ENCODE measurements around the gene ZNF516.

Gene ZNF516

DNA sequence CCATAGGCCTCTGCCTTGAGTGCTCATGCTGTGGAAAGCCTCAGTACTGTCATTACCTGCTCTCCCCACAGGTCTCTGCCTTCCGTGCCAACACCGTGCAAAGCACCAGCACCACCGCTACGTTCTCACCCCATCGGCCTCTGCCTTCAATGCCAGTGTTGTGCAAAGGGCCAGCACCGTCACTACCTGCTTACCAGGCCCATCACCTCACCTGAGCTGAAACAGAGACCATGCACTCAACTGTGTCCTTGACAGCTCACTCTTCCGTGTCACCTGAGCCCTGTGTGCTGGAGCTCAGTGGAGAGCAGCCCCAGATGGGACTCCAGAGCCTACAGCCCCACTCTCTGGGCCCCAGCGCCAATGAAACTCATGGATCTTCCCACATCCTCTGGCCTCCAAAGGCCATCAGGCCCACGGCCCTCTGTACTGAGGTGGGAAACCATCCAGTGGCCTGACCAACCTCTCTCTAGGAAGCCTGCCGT is 62.7 kb downstream of the ZNF516 start:
- no peak for DNase-seq
- in situ Hi-C loops (cut with MboI; ENCODE audit: low pct_unique_long_range_greater_than_20kb, low sequenced_read_pairs): no loop called here

DNA sequence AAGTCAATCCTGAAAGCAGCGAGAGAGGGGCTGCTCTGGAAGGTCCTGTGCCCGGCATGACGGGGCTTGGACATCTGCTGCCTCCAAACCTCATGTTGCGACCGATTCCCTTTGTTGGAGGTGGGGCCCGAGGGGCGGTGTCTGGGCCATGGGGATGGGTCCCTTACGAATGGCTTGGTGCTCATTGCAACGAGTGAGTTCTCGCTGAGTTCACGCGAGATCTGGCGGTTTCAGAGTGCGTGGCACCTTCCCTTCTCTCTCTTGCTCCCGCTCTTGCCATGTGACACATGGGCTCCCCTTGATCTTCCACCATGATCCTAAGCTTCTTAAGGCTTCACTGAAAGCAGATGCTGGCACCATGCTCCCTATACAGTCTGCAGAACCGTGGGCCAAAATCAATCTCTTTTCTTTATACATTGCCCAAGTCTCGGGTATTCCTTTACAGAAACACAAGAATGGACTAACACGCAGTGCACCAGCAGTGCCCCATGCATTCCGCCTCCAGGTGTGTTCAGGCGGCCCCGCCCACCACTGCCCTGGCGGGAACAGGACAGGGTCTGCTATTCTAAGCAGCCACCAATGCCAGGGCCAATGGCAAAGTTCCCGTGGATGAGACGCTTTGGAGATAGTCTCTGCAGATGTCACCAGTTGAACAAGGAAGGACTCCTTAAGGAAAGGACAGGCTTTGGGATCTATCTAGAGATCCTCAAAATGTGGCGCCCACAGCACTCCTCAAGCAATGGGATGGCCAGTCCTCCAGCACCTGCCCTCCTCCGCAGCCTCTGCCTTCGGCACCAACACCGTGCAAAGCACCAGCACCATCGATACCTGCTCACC is 63.4 kb downstream of the ZNF516 start:
- DNase-seq: no peak
- in situ Hi-C loops (cut with MboI; ENCODE audit: low pct_unique_long_range_greater_than_20kb, low sequenced_read_pairs): no loop called here

DNA sequence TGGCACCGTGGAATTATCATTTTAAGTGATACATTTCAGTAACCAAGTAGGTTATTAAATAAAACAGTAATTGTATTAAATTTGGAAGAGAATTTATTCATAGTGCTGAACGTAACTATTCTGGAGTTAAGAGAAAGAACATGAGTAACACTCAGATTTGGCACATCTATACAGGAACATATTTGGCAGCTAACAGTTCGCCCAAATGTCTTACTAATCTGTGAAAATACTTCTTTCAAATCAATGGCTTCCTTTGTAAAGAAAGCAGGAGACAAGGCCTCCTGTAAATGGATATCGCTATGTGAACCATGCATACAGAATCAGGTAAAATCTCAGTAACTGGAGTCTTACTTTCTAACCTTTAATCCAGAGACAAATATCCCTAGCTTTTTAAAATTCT is 64.4 kb downstream of the ZNF516 start:
- in situ Hi-C loops (cut with MboI; ENCODE audit: low pct_unique_long_range_greater_than_20kb, low sequenced_read_pairs): no loop called here
- no peak for DNase-seq

DNA sequence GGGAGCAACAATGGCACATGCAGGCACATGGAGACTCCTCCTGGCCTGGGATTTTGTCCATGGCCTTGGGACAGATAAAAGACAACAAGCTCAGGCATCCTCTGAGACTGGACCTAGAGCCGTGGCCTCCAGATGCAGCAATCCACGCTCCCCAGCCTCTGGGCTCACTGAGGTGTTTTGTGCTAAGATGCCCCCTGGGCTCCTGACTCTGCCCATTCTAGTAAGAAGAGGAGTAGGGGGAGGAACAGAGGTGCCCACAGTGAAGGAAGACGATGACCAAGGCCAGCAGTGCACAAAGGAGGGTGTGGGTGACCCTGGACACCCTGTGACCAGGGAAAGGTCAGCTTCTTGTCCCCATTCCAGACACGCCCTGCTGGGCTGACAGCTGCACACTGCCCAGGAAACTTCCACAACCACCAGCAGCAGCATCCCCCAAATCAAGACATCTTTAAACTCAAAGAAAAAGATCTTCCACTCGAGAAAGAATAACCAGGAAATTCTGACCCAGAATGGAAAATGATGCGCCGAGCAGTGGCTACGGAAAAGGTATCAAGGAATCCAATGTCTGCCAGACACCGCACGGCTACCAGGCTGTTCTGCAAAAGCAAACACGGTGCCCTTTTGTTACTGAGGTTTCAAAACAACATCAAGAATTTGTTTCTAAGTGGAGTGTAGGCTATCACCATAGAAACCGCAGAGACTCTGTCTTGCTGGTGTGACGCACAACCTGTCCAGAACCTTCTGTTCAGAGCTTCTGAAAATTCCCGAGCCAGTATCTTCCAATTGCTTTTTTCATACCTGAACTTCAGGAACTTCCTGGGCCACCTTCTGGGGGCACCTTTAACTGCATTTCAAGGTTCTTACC is 65.5 kb downstream of the ZNF516 start:
- in situ Hi-C loops (cut with MboI; ENCODE audit: low pct_unique_long_range_greater_than_20kb, low sequenced_read_pairs): no loop called here
- no peak for DNase-seq

DNA sequence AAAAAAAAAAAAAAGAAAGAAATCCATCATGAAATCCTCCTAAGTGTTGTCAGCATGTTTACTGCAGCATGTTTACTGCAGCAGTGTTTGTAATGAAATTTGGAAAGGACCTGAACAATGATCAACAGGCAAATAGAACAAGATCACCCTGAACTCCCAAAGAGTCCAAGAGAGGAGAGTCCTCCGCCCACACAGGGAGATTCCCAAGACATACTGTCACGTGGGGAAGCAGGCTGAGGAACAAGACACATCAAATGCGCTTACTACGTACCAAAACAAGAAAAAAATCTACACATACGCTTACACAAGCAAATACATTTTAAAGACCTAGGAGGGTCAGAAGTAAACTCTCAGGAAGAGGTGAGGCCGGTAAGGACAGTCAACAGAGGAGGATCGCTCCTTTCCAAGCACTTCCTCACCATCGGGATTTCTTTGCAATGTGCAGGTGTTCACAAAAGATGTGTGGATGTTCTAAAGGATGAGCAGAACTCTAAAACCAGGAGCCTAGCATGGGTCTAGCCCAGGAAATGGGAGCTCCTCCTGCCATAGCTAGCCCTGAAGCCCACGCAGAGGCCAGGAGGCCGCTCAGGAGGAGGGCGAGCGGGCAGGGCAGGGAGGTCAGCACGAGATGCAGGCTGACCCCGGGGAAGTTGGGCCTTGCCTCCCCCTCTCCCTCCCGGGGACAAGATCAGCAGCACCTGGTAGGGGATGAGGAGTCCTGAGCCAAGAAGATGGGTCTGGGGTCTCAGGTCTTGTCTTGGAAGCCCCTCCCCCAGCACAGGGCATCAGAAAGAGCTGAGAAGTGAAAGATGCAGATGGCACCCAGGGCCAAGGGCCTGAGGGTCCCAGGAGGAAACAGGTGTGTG is 66.4 kb downstream of the ZNF516 start:
- in situ Hi-C loops (cut with MboI; ENCODE audit: low pct_unique_long_range_greater_than_20kb, low sequenced_read_pairs): no loop called here
- no peak for DNase-seq

DNA sequence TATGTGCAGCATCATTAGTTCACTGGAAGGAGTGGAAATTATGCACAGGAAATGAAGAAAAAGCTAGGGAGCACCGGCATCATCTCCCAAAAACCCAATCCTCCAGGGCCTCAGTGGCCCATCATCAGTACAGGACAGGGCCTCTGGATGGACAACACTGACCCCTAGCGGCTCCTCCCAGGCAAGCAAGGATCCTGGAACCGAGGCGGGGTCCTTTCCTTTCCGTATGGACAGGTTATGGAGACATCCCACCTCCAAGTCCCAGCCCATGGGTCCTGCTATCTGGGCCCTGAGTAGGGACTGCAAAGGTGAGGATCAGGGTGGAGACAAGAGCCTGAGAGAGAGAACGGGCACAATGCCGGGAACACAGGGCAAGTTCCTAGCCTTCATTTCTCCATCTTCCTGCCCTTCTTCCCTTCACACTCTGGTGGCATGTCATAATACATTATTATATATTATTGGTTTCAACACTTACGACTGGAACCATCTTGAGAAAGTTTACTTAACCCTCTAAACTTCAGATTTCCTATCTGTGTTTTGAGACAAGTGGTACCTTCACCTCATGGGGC is 68.2 kb downstream of the ZNF516 start:
- DNase-seq: peak; percentile 32
- in situ Hi-C loops (cut with MboI; ENCODE audit: low pct_unique_long_range_greater_than_20kb, low sequenced_read_pairs): no loop called here

DNA sequence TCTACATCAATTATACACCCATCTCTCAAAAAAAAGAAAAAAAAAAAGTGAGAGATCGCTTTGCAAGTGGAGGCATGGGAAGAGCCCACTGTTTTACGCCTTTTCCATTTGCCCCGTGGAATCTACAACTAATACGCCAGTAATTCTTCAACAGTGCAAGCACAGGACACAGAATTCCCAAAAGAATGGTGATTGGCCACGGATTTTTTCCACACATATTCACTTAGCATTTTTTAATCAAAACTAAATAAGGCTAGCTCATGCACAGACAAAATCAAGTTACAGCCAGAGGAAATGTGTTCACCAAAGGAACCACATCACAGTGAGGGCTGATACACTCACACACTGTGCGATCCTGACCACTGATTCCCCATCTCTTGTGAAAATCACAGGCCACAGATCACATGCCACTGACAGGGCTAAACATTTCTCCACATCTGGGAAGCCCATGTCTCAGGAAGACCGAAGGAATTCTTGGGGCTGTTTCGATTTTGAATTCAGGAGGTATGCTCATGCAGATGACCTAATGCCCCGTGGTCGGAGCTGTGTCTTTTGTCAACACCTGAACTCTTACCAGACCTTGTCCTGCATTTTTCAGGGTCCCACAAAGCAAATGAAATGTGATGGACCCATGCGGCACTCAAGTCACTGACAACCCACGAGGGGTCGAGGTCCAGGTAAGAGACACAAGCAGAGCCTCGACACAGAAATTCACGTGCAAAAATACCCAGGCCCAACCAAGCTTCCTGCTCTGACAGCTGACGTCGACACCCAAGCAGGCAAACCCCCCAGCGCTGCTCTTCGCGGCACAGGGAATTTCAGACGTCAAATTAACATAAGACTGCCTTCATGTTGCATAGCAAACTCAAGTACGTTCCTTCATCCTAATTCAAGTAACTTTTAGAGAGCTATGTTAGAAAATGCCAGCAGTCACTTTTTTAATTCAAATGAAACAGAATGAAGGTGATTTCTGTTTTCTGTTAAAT is 69.6 kb downstream of the ZNF516 start:
- DNase-seq: no peak
- in situ Hi-C loops (cut with MboI; ENCODE audit: low pct_unique_long_range_greater_than_20kb, low sequenced_read_pairs): no loop called here

DNA sequence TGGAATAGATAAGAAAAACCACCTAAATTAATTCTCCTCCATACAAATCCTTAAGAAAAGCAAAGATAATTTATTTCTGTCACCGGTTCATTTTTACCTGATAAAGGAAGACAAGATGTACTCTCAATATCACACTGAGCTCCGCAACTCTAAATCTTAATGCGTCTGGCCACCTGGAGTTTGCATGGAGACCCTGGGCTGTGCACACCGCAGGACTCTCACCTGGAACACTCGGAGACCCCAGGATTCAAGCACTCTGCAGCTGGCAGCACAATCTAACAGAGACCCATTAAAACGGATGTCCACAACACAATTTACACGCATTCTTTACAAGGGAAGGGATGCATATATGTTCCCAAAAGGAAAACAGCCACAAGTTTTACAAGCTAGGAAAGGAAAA is 72.2 kb downstream of the ZNF516 start:
- in situ Hi-C loops (cut with MboI; ENCODE audit: low pct_unique_long_range_greater_than_20kb, low sequenced_read_pairs): no loop called here
- no peak for DNase-seq

DNA sequence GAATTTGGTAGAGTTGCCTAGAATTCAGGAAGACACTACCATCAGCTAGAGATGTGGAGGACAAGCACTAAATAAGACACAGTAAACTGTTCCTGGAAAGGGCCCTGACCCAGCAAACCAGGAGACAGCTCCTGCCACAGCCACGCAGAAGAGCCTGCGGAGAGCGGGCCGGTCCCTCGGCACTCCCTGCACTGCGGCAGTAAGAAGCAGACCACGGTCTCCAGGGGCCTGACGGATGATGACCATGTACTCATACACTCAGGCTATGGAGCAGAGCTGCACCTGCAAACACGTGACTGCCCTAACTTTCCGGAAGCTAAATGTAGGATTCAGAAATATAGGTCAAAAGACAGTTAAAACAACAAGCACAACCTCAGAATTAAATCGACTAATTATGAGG is 72.9 kb downstream of the ZNF516 start:
- in situ Hi-C loops (cut with MboI; ENCODE audit: low pct_unique_long_range_greater_than_20kb, low sequenced_read_pairs): no loop called here
- DNase-seq: no peak

DNA sequence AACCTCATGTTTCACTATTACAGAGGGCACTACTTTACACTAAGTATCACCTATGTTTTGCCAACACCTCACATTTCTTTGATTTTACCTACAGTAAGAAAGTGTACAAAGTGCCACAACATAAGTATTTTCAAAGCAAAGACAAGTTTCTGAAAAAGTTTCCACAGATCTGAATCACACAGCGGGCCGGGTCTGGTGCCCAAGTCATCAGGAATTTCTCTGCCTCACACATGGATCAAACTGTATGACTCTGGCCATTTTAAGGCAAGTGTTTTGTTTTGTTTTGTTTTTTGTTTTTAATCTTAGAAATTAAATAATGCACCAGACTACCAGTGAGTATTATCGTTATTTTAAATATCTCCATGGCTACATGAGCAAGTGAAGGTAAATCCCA is 73.4 kb downstream of the ZNF516 start:
- no peak for DNase-seq
- in situ Hi-C loops (cut with MboI; ENCODE audit: low pct_unique_long_range_greater_than_20kb, low sequenced_read_pairs): no loop called here

DNA sequence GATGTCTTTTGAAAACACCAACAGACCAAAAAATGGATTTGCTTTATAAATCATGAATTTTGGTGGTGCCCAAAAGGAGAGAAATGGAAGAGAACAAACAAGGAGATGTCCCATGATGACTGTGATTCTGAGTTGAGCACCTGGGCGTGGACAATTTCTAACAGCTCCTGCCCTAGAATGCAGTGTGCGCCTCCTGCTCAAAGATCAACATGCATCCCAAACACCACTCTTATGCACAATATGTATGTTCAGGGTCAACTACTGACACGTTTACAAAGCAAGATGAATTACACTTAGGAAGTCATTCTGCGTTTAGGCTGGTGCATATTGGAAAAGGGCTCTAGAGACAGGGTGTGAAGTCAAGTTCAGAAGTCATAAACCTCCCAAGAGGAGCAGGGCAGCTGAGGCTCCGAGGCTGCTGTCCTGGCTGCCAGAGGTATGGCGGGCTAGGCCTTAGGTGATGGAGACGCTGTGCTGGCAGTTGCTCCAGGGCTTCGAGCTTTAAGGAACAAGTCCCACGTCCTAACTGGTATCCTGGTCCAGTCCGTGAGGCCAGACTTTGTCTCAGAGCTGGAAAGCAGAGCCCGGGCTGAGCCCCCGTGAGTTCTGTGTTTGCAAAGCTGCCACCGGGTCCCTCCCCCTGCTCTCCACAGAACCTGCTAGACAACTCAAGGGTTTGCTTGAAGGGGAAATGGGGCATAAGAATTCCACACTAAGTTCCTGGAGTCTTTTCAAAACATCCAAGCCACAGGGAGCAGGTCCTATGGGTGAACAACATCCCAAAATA is 74.0 kb downstream of the ZNF516 start:
- in situ Hi-C loops (cut with MboI; ENCODE audit: low pct_unique_long_range_greater_than_20kb, low sequenced_read_pairs): no loop called here
- no peak for DNase-seq

DNA sequence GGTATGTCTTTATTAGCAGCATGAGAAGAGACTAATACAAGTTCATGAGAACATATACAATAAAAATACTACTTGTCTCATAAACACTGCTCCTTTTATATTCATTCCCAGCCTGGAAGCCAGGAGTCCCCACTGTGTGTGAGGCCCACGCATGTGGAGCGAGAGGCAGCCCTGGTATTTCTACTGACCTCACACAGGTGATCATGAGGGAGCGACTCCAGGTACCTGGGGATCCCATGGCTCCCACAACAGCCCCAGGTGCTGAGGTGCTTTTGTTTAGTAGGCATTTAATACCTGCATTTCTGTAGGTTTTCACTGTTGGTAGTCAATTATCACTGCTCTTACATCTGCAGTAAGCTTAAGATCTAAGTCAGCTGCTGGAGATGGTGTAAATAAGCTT is 75.2 kb downstream of the ZNF516 start:
- in situ Hi-C loops (cut with MboI; ENCODE audit: low pct_unique_long_range_greater_than_20kb, low sequenced_read_pairs): no loop called here

DNA sequence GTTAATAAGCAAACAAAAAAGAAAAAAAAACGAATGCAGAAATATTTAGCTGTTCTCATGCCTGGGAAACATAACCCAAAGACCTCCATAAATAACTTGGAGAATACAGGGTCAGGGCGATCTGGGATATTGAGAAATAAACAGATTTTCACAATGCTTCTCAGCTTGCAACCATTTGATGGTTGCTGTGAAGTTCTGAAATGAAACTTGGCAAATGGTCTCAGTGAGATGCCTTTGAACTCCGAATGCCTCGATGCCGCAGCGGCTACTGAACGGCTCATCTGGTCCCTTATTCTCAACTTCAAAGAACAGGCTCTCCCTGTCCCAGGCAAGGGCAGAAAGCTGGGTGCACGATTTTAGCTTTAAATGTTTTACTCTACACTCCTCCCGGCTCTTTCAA is 78.1 kb downstream of the ZNF516 start:
- no peak for DNase-seq
- in situ Hi-C loops (cut with MboI; ENCODE audit: low pct_unique_long_range_greater_than_20kb, low sequenced_read_pairs): no loop called here

More for the DNA sequence above, 75.2 kb downstream of the ZNF516 start:
- DNase-seq: no peak

DNA sequence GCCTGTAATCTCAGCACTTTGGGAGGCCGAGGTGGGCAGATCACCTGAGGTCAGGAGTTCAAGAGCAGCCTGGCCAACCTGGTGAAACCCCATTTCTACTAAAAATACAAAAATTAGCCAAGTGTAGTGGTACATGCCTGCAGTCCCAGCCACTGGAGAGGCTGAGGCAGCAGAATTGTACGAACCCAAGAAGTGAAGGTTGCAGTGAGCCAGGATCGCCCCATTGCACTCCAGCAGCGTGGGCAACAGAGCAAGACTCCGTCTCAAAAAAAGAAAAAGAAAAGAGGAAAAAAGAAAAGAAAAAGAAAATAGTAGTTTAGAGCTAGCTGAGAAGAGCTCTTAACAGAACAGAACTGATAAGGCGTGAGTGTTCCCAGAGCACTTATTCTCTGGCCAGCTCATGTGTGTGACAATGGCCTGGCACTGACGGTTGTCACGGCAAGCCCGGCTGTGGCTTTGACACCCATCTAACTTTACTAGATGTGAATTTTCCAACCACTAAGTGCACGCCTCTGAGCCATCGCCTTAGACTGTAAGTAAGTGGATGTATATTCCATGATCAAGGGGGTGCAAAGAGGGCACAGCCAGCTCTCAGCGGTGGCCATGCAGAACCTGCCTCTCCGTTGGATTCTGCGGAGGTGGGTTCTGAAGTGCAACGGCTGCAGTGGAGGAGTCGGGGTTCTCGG is 80.0 kb downstream of the ZNF516 start:
- no peak for DNase-seq
- in situ Hi-C loops (cut with MboI; ENCODE audit: low pct_unique_long_range_greater_than_20kb, low sequenced_read_pairs): no loop called here

DNA sequence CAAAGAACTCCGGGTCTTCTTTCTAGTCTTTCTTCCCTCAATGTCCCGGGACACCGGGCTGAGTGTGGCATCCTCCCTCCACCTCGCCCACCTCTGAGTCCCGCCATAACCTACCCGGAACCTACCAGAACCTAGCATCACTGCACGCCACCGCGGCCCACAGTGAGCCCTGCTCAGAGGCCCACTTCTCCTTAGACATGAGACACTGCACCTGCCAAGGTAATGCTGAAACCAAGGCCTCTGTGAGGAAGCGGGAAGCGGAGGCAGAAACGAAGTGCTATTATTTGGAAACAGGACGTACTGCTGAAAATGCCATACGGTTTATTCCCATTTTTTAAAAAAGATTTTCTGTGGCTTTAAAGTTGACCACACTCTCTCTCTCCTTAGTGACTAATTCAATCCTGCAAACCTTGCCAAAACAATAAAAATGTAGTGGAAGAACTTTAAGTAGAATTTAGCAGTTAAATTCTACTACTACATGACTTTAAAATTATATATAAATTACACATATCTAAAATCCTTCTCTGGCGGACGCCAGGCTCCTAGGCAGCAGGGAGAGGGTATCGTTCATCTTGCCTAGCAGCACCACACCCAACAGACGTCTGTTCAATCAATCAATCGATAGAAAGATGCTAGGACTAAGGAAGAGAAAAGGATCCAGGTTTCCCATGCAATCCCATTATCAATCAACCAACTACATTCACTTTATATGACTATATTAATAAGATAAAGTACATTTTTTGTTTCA is 82.0 kb downstream of the ZNF516 start:
- DNase-seq: no peak
- in situ Hi-C loops (cut with MboI; ENCODE audit: low pct_unique_long_range_greater_than_20kb, low sequenced_read_pairs): no loop called here
